DOHH2 (cell line): ENCODE measurements around the gene TBCC.

Experiments
- H3F3A ChIP-seq: fragments of 200-600 bp; sonication (generic), shearing (Covaris generic); 2 replicates; pipeline ENCODE4 v1.6.0; 2016; ENCODE audit warnings: antibody characterized with exemption, mild to moderate bottlenecking; ENCODE audit not compliant: control insufficient read depth, insufficient read depth
- H3K27ac ChIP-seq: fragments of 200-600 bp; sonication (generic); 2 replicates; pipeline ENCODE4 v1.5.1; 2014; ENCODE audit warnings: low read depth, mild to moderate bottlenecking, low read length, moderate library complexity
- H3K27me3 ChIP-seq: fragments of 200-600 bp; sonication (generic); 2 replicates; pipeline ENCODE4 v1.6.1; 2014; ENCODE audit warnings: mild to moderate bottlenecking, low read length, mixed read lengths; ENCODE audit not compliant: control insufficient read depth
- H3K36me3 ChIP-seq: fragments of 200-600 bp; sonication (generic); 2 replicates; pipeline ENCODE4 v1.6.1; 2014; ENCODE audit warnings: mild to moderate bottlenecking, low read length, moderate library complexity, mixed read lengths; ENCODE audit not compliant: control insufficient read depth
- H3K4me1 ChIP-seq: fragments of 200-600 bp; sonication (generic); 2 replicates; pipeline ENCODE4 v1.6.1; 2014; ENCODE audit warnings: mild to moderate bottlenecking, low read length, mixed read lengths; ENCODE audit not compliant: control insufficient read depth
- H3K4me2 ChIP-seq: fragments of 200-600 bp; sonication (generic); 2 replicates; pipeline ENCODE4 v1.6.0; 2014; ENCODE audit warnings: mild to moderate bottlenecking, low read length, moderate library complexity
- H3K4me3 ChIP-seq: fragments of 200-600 bp; sonication (generic); 2 replicates; pipeline ENCODE4 v1.5.1; 2014; ENCODE audit warnings: mild to moderate bottlenecking, low read length, mixed read lengths
- H3K79me2 ChIP-seq: fragments of 200-600 bp; sonication (generic); 2 replicates; pipeline ENCODE4 v1.6.1; 2014; ENCODE audit warnings: mild to moderate bottlenecking, low read length, mixed read lengths; ENCODE audit not compliant: control insufficient read depth
- H3K9me2 ChIP-seq: fragments of 200-600 bp; sonication (generic); replicated peaks from 2 replicates; pipeline ENCODE4 v1.6.1; 2014; ENCODE audit warnings: mild to moderate bottlenecking, low read length, mixed read lengths; ENCODE audit not compliant: control insufficient read depth
- H3K9me3 ChIP-seq: fragments of 200-600 bp; sonication (generic); 2 replicates; pipeline ENCODE4 v1.6.1; 2014; ENCODE audit warnings: antibody characterized with exemption, low read length, mixed read lengths; ENCODE audit not compliant: control insufficient read depth, insufficient read depth
- H4K20me1 ChIP-seq: fragments of 200-600 bp; sonication (generic); 2 replicates; pipeline ENCODE4 v1.6.0; 2014; ENCODE audit warnings: low read depth, mild to moderate bottlenecking, antibody characterized with exemption, low read length, moderate library complexity; ENCODE audit not compliant: control insufficient read depth, insufficient read depth
- CTCF ChIP-seq: fragments of 200-600 bp; sonication (generic); IDR thresholded peaks from one replicate; pipeline ENCODE4 v1.5.1; 2014; ENCODE audit warnings: antibody characterized with exemption, mild to moderate bottlenecking, low read depth, low read length; ENCODE audit not compliant: poor library complexity, severe bottlenecking
- EZH2phosphoT487 ChIP-seq: fragments of 200-600 bp; sonication (generic); IDR thresholded peaks from 2 replicates; pipeline ENCODE4 v1.6.1; 2017; ENCODE audit warnings: borderline replicate concordance, mild to moderate bottlenecking, antibody characterized with exemption, low read length, moderate library complexity, mixed read lengths

The TBCC gene

GRCh38 chr6:42694586-42694985 is 51.3 kb downstream of the TBCC start:
- Histone ChIP-seq H3K4me2 (no peak overlapping the region), H3K27ac (no peak overlapping the region), H3F3A (no peaks in the 10 kb centered on the region), H3K9me2 (no peaks in the 10 kb centered on the region), H4K20me1 (no peaks in the 10 kb centered on the region), H3K4me1 (peaks cover 9% of the 10 kb centered on the region), H3K27me3 (no peaks in the 10 kb centered on the region), H3K36me3 (peaks cover 33% of the 10 kb centered on the region), H3K9me3 (no peaks in the 10 kb centered on the region), H3K4me3 (no peak overlapping the region), H3K79me2 (no peaks in the 10 kb centered on the region)
- no peak for TF ChIP-seq CTCF
- TF ChIP-seq EZH2phosphoT487: no peak
